ENCODE measurements around the gene SHC2.

Gene SHC2

GRCh38 chr19:449916-450315, 10.9 kb downstream of the SHC2 start:
- Histone ChIP-seq H3K36me3 (ENCODE audit: insufficient read depth, low read length) (no peaks in the 10 kb centered on the region; the same call in 1 of the 2 replicates), H3K9me3 (ENCODE audit: low read depth, low read length) (no peaks in the 10 kb centered on the region), H3K4me3 (no peak overlapping the region), H3K27ac (no peak overlapping the region), H3K9ac (ENCODE audit: insufficient read length) (no peak overlapping the region)
- no peak for DNase-seq (ENCODE audit: low read depth, low spot score)
- TF ChIP-seq FOXP2 (optimal IDR thresholded peaks at IDR 0.05; ENCODE audit: control extremely low read depth, extremely low read length, insufficient read depth), result no peak
- no peak for TF ChIP-seq EZH2 (IDR thresholded peaks at IDR 0.05)
- no peak for TF ChIP-seq POLR2AphosphoS5 (IDR thresholded peaks at IDR 0.05; ENCODE audit: borderline replicate concordance, low read depth, low read length)

- Histone ChIP-seq H3K36me3 (ENCODE audit: insufficient read depth, low read length) (no peaks in the 10 kb centered on the region; the same call in 1 of the 2 replicates), H3K4me3 (no peak overlapping the region), H3K27ac (no peak overlapping the region), H3K9me3 (ENCODE audit: low read depth, low read length) (no peaks in the 10 kb centered on the region), H3K9ac (ENCODE audit: insufficient read length) (no peak overlapping the region)
- TF ChIP-seq POLR2AphosphoS5 (IDR thresholded peaks at IDR 0.05; ENCODE audit: borderline replicate concordance, low read depth, low read length) (no peak), EZH2 (IDR thresholded peaks at IDR 0.05) (no peak), FOXP2 (optimal IDR thresholded peaks at IDR 0.05; ENCODE audit: control extremely low read depth, extremely low read length, insufficient read depth) (no peak)
- DNase-seq (ENCODE audit: low read depth, low spot score), result no peak
Observed at GRCh38 chr19:447816-448560, 12.8 kb downstream of the SHC2 start.

DNA sequence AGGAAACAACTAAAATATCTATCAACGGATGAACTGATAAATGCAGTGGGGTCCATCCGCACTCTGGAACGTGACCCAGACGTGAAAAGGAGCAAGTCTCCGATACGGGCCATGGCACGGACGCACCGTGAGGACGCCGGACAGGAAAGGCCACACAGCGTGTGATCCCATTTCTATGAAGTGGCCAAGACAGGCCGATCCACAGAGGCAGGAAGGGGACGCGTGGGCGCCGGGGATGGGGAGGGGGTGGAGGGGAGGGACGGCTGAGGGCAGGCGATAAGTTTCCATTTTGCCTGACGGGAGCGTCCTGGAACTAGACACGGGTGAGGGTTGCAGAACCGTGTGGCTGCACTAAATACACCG, 13.8 kb downstream of the SHC2 start:
- Histone ChIP-seq H3K9ac (ENCODE audit: insufficient read length) (no peak overlapping the region), H3K4me3 (no peak overlapping the region), H3K9me3 (ENCODE audit: low read depth, low read length) (no peaks in the 10 kb centered on the region), H3K36me3 (ENCODE audit: insufficient read depth, low read length) (no peaks in the 10 kb centered on the region), H3K27ac (no peak overlapping the region)
- no peak for DNase-seq (ENCODE audit: low read depth, low spot score)
- TF ChIP-seq FOXP2 (optimal IDR thresholded peaks at IDR 0.05; ENCODE audit: control extremely low read depth, extremely low read length, insufficient read depth) (no peak), POLR2AphosphoS5 (IDR thresholded peaks at IDR 0.05; ENCODE audit: borderline replicate concordance, low read depth, low read length) (no peak), EZH2 (IDR thresholded peaks at IDR 0.05) (no peak)

GRCh38 chr19:444677-445210, 16.1 kb downstream of the SHC2 start:
- Histone ChIP-seq H3K4me3 (no peak overlapping the region), H3K36me3 (ENCODE audit: insufficient read depth, low read length) (no peaks in the 10 kb centered on the region), H3K9ac (ENCODE audit: insufficient read length) (no peak overlapping the region), H3K9me3 (ENCODE audit: low read depth, low read length) (no peaks in the 10 kb centered on the region), H3K27ac (no peak overlapping the region)
- TF ChIP-seq POLR2AphosphoS5 (IDR thresholded peaks at IDR 0.05; ENCODE audit: borderline replicate concordance, low read depth, low read length) (no peak), EZH2 (IDR thresholded peaks at IDR 0.05) (no peak), FOXP2 (optimal IDR thresholded peaks at IDR 0.05; ENCODE audit: control extremely low read depth, extremely low read length, insufficient read depth) (no peak)
- no peak for DNase-seq (ENCODE audit: low read depth, low spot score)

DNA sequence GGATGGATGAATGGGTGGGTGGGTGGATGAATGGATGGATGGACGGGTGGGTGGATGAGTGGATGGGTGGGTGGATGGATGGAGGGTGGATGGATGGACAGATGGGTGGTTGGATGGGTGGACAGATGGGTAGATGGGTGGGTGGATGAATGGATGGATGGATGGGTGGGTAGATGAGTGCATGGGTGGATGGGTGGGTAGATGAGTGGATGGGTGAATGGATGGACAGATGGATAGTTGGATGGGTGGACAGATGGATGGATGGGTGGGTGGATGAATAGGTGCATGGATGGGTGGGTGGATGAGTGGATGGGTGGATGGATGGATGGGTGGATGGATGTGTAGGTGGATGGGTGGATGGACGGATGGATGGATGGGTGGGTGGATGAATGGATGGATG, 17.8 kb downstream of the SHC2 start:
- TF ChIP-seq EZH2 (IDR thresholded peaks at IDR 0.05) (no peak), POLR2AphosphoS5 (IDR thresholded peaks at IDR 0.05; ENCODE audit: borderline replicate concordance, low read depth, low read length) (no peak), FOXP2 (optimal IDR thresholded peaks at IDR 0.05; ENCODE audit: control extremely low read depth, extremely low read length, insufficient read depth) (no peak)
- no peak for DNase-seq (ENCODE audit: low read depth, low spot score)
- H3K9ac ChIP-seq (ENCODE audit: insufficient read length), result no peak overlapping the region
- no peak overlapping the region for H3K27ac ChIP-seq
- H3K36me3 ChIP-seq (ENCODE audit: insufficient read depth, low read length), result no peaks in the 10 kb centered on the region
- no peak overlapping the region for H3K4me3 ChIP-seq
- no peaks in the 10 kb centered on the region for H3K9me3 ChIP-seq (ENCODE audit: low read depth, low read length)

GRCh38 chr19:442085-442484, 18.7 kb downstream of the SHC2 start:
- H3K9ac ChIP-seq (ENCODE audit: insufficient read length), result no peak overlapping the region
- TF ChIP-seq FOXP2 (optimal IDR thresholded peaks at IDR 0.05; ENCODE audit: control extremely low read depth, extremely low read length, insufficient read depth) (no peak), POLR2AphosphoS5 (IDR thresholded peaks at IDR 0.05; ENCODE audit: borderline replicate concordance, low read depth, low read length) (no peak), EZH2 (IDR thresholded peaks at IDR 0.05) (no peak)
- no peak overlapping the region for H3K27ac ChIP-seq
- H3K36me3 ChIP-seq (ENCODE audit: insufficient read depth, low read length), result no peaks in the 10 kb centered on the region
- no peak for DNase-seq (ENCODE audit: low read depth, low spot score)
- no peaks in the 10 kb centered on the region for H3K9me3 ChIP-seq (ENCODE audit: low read depth, low read length)
- no peak overlapping the region for H3K4me3 ChIP-seq

- no peak overlapping the region for H3K4me3 ChIP-seq
- DNase-seq (ENCODE audit: low read depth, low spot score), result no peak
- TF ChIP-seq FOXP2 (optimal IDR thresholded peaks at IDR 0.05; ENCODE audit: control extremely low read depth, extremely low read length, insufficient read depth), result no peak
- TF ChIP-seq EZH2 (IDR thresholded peaks at IDR 0.05), result no peak
- no peak for TF ChIP-seq POLR2AphosphoS5 (IDR thresholded peaks at IDR 0.05; ENCODE audit: borderline replicate concordance, low read depth, low read length)
- no peaks in the 10 kb centered on the region for H3K9me3 ChIP-seq (ENCODE audit: low read depth, low read length)
- H3K9ac ChIP-seq (ENCODE audit: insufficient read length), result no peak overlapping the region
- no peak overlapping the region for H3K27ac ChIP-seq
- H3K36me3 ChIP-seq (ENCODE audit: insufficient read depth, low read length), result no peaks in the 10 kb centered on the region
Observed at GRCh38 chr19:441213-441836, 19.5 kb downstream of the SHC2 start.

GRCh38 chr19:440391-441212, 20.2 kb downstream of the SHC2 start:
- Histone ChIP-seq H3K4me3 (no peak overlapping the region), H3K9me3 (ENCODE audit: low read depth, low read length) (no peaks in the 10 kb centered on the region), H3K36me3 (ENCODE audit: insufficient read depth, low read length) (no peaks in the 10 kb centered on the region), H3K27ac (no peak overlapping the region), H3K9ac (ENCODE audit: insufficient read length) (no peak overlapping the region)
- TF ChIP-seq POLR2AphosphoS5 (IDR thresholded peaks at IDR 0.05; ENCODE audit: borderline replicate concordance, low read depth, low read length) (no peak), EZH2 (IDR thresholded peaks at IDR 0.05) (no peak), FOXP2 (optimal IDR thresholded peaks at IDR 0.05; ENCODE audit: control extremely low read depth, extremely low read length, insufficient read depth) (no peak)
- DNase-seq (ENCODE audit: low read depth, low spot score), result no peak

Data from SK-N-MC (cell line).